GF-D8 (cell line): ENCODE data around the gene ULBP2.
"Not testable (repeated sequence)": the region's sequence is repeated elsewhere in the genome, so short reads cannot be mapped to it uniquely, and the experiment has no call there.

ENCODE experiments used
- DNase-seq: peaks from one replicate; lab custom pipeline; 2025; lab: John Stamatoyannopoulos, UW

Gene ULBP2, protein sequence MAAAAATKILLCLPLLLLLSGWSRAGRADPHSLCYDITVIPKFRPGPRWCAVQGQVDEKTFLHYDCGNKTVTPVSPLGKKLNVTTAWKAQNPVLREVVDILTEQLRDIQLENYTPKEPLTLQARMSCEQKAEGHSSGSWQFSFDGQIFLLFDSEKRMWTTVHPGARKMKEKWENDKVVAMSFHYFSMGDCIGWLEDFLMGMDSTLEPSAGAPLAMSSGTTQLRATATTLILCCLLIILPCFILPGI

DNA sequence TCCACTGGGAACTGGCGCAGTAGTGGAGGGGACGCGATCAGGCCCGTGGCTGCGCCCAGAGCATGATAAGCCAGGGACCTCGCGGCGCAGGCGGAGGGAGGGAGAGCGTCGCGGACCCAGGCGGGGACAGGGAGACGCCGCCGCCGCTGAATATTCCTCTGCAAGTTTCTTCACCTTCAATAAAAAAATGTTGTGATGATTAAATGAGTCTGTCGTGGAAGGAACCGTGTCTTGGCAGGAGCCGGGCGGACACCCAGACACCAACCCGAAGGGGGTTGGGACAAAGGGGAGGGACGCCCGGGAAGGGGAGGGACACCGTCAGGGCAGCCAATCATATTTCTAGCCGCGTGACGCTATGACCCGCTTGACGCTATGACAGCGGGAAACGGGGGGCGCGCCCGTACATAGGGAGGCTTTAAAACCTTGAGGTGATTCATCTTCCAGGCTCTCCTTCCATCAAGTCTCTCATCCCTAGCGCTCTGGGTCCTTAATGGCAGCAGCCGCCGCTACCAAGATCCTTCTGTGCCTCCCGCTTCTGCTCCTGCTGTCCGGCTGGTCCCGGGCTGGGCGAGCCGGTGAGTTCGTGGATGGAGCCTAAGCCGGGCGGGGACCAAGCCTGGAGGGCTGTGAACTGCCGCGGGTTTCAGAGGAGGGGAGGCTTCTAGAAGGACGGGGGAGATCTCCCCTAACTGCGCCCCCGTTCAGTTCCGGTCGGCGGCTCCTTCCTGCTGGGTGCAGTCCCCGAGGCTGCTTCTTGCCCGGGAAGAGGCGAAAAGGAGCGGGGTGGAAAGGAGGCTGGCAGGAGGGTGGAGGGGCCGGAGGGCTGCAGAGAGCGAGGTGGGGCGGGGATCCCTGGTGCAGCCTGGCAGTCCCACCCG, at the start of gene ULBP2:
Gene ULBP2, plus strand, starts transcription at position 432 of the 878 bp plus-strand sequence. Its CDS starts 59 bp downstream, at position 491.
- DNase-seq: no peak

DNA sequence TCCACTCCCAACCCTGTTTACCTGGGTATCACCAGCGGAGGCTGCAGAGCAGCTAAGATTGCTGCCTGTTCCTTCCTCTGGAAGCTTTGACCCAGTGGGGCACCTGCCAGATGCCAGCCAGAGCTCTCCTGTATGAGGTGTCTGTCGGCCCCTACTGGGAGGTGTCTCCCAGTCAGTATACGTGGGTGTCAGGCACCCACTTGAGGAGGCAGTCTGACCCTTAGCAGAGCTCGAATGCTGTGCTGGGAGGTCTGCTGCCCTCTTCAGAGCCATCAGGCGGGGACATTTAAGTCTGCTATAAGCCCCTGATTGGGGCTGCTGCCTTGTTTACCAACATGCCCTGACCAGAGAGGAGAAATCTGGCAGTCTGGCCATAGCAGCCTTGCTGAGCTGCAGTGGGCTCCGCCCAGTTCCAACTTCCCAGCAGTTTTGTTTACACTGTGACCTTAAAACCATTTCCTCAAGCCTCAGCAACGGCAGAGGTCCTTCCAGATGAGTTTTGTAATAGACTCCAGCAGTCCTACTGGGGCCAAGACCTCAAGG, 46.7 kb upstream of the ULBP2 start:
- no peak for DNase-seq

DNA sequence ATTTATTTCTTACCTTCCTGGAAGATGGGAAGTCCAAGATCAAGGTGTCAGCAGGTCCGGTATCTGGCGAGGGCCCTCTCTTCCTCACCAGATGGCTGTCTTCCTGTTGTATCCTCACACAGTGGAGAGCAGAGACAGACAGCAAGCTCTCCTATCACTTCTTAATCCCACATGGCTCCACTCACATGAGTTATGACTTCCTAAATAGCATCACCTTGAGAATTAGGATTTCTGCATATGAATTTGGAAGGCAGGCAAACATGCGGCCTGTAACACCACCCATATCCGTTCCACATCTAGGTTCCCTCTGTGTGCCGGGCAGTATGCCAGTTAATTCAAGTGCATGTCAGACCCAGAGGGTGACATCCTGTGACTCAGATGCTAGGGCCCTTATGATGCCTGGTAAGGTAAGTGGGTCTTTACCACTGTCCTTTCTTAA, 46.0 kb upstream of the ULBP2 start:
- no peak for DNase-seq

DNA sequence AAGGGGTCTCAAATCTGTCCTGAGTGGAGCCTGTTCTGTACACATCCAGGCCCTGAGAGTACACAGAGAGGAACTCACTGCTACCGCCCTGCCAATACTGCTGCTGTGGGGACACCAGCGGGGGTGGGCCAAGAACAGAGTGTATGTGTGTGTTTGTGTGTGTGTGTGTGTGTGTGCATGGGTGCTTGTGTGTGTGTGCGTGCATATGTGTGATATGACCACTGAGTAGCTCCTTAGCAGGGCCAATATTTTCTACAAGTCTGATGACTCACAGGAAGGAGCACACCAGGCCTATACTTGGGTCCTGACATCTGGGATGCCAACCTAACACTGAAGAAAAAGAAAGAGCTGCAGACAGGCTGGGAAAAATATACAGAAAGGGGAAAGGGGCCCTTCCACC, 45.3 kb upstream of the ULBP2 start:
- no peak for DNase-seq

DNA sequence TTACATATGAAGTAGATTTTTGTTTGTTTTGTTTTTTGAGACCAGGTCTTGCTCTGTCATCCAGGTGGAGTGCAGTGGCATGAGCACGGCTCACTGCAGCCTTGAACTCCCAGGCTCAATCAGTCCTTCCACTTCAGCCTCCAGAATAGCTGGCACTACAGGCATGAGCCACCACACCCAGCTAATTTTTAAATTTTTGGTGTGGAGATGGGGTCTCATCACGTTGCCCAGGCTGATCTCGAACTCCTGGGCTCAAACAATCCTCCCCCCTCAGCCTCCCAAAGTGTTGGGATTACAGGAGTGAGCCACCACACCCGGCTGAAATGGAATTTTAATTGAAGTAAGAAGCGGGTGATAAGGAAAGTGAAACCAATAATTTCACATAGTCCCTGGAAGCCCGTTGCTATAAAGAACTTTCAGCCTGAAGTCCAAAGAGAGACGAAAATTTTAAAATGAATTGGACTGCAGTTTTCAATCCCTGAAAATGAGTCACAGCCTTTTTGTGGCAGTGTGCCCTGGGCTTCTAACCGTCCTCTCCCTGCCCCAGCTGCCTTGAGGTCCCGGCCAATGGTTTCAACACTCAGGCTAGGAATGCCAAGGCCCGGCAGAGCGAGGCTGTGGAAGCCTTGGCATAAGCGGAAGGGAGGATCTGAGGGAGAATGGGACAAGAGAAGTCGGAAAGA, 44.7 kb upstream of the ULBP2 start:
- no peak for DNase-seq

DNA sequence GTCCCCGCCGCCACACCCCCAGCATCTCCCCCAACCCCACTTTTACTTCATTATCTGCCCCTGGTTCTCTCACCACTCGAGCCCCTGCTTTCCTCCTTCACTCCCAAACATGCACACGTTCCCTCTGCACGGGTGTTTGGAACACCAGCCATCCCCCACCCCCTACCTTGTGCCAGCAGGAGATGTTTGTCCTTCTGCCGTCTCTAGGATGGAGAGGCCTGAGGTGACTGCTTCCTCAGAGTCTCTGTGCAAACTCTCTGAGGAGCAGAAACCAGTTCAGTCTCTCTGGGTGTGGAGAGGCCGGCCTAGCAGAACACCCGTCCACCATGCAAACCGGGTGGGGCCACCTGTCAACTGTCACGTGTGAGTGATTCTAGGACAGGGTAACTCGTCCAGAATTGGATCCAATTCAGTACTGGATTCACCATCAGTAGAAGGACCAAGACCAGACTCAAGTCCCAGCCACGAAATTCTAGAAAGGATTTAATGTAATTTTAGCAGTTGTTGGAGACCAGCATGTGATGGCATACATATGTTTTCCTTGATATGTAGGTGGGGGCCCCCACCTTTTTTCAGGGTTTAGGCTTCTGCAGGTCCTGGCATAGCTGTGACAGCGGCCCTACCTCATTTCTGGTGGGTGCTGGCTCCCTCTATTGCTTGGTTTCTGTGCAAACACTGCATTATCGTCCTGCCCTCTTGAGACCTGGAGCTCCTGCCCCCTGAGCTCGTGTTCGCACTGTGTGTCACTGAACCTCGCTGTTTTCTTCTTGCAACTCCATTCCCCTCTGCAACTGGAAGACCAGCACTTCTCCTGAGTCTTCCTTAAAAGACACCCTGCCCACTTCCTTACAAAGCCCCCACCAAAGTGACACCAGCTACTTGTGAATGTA, 43.7 kb upstream of the ULBP2 start, which contains the start of gene RAET1E:
Gene RAET1E, minus strand, starts transcription at position 259 of the 890 bp plus-strand sequence. CDS start 7,212 bp downstream, outside the sequence.
- no peak for DNase-seq

DNA sequence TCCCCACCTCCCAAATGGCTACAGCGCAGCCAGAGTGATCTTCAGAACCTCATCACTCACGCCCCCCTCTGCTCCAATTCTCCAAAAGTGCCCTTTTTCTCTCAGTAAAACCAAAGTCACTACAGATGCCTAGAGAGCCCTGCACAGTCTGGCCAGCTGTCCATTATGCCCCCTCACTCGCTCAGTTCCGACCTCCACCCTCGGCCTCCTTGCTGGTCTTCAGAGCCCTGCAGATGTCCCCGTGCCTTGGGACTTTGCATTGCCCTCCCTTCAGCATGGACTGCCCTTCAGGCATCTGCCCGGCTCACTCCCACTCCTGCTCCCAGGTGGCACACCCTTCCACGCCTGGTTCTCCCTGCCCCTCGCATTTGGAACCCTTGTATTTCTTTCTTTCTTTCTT, 42.8 kb upstream of the ULBP2 start:
- no peak for DNase-seq

DNA sequence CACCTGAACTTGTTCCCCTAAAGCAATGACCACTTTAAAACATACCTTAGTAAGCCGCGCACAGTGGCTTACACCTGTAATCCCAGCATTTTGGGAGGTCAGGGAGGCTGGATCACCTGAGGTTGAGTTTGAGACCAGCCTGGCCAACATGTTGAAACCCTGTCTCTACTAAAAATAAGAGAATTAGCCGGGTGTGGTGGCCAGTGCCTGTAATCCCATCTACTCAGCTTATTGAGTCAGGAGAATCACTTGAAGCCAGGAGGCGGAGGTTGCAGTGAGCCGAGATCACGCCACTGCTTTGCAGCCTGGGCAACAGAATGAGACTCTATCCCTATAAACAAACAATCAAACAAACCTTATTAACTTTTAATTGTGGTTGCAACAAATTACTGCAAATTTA, 42.3 kb upstream of the ULBP2 start:
- DNase-seq: no peak

DNA sequence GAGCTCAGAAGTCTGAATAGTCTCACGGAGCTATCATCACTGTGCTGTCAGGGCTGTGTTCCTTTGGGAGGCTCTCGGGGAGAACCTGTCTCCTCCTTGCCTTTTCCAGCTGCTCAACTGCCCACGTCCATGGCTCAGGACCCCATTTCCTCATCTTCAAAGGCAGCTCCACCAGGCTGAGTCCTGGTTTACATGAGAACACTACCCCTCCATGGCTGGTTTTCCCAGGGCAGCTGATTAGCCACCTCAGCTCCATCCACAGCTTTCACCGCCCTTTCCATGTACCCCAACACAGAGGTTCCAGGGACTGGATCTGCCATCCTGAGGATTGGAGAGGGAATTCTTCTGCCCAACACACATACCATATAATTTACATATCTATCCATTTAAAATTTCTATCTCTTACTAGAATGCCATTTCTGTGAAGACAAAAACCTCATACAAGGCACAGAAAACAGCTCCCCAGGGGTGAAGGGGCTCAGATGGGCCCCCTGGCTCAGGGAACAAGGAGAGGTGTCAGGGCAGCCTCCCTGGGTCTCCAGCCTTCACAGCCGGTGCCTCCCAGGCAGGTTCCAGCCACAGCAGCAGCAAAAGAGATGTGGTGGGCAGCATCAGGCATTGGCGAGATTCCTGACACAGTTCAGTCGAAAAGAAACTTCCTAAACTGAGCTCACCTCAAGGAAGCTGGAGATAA, 41.7 kb upstream of the ULBP2 start:
- no peak for DNase-seq

DNA sequence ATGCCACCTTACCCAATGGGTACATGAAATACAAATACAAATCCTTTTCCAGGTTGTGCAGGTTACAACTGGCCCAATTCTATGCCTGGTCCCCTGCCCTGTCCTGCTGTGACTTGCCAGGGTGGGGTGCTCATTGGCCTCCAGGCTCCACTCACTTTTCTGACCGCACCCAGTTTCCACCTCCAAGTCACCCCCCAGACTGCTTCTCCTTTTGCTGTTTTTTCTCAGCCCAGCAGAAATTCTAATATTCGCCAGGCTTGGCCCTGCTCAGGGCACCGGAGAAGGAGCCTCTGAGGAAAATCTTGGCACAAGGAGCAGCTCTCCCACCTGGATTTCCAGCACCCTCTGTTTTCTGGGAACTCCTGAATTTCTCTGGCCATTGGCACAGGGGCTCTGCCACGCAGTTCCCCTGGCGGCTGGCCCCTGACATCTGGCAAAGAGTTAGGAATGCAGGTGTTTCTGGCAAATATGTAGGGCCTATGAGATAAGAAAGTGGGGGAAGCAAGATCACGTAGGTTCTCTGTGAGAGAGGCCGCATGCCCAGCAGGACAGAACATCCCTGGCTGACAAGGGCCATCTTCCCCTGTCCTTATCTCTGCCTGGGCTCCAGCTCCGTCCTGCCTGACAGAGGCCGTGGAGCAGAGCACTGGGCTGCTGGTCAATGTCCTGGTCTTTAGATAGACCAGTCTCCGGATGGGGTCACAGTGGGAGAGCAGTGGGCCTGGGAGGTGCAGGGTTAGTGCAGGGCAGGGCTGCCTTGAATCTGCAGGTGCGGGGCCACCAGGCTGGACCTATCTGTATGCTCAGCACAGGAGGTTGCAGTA, 41.0 kb upstream of the ULBP2 start:
- no peak for DNase-seq

DNA sequence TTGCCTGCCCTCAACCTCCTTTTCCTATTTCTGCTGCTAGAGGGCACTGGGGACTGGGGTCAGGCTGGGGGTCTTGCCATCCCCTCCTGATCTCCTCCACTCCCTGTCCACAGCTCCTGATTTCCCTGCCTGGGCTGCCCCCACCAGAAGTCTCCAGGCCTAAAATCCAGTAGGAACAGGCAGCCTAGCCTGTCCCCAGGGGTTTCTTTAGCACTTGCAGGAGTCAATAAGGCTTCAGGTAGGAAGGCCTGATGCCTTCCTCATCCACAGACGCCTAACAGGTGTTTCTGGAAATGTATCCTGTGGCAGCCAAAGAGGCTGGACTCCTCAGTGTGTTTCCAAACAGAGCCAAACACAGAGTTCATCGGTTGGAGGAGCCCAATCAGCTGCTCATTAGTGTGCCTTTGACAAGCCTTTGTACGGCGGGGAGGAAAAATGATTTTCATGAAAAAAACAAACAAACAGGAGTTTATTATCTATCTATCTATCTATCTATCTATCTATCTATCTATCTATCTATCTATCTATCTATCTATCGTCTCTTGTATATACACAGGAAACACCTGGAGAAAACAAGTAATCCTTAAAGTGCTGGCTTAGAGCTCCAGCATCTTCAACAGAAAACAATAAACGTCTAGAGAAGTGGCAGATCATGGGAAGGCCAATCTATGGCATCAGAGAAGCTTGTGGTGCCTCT, 40.2 kb upstream of the ULBP2 start:
- no peak for DNase-seq

DNA sequence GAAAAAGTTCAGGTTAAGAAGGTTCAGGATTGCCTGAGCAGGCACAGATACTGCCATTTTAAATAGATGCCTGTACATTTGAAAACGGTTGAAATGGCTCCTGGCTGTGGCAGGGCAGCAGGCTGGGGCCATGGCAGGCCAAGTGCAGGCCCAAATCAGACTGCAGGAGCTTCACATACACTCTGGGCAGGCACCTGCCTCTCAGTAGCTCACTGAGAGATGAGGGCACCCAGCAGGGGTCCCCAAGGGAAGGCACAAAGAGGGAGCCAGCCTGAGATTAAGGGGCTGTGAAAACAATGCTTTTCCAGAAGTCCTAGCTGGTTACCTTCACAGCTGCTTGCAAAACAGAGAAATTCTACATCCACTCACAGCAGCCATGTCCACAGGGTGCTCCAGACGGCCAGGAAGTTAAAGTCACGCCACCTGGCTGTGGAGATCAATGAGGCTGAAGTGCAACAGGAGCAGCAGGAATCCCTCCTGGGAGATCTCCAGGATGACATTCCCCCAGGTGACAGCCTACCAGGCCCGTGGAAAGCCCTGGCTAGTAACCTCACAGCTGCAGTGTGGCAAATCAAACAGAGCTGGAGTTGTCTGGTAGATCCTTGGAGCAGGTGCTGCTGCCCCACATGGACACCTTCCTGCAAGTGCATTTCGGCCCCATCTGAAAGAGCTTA, 37.7 kb upstream of the ULBP2 start:
- DNase-seq: no peak

DNA sequence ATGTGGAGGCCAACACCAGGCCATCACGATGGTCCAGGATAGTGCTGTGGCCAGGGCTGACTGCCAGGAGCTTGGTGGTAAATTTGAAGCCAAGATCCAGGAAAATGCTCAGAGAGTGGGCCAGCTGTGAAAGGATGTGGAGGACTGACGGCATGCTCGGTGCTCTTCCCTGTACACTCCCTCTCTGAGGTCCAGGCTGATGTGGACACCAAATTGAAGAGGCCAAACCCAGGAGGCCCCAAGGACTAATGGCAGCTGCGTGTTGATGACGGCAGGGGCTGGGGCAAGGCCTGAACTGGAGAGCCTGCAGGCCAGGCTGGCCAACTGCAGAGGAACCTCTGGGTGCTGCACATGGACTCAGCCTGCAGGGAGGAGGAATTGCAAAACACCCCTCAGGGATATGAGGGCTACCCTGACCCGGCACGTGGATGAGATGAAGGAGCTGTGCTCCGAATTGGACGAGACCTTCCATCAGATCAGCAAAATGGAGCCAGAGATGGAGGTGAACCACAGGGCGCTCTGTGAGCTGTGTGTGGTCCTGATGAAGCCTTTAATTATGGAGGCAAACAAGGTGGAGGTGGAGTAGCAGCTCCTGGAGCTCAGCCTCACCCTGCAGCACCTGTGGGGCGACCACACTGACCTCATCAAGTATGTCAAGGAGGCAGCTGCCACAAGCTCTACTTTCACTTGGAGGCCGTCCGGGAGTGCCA, 37.0 kb upstream of the ULBP2 start:
- no peak for DNase-seq

DNA sequence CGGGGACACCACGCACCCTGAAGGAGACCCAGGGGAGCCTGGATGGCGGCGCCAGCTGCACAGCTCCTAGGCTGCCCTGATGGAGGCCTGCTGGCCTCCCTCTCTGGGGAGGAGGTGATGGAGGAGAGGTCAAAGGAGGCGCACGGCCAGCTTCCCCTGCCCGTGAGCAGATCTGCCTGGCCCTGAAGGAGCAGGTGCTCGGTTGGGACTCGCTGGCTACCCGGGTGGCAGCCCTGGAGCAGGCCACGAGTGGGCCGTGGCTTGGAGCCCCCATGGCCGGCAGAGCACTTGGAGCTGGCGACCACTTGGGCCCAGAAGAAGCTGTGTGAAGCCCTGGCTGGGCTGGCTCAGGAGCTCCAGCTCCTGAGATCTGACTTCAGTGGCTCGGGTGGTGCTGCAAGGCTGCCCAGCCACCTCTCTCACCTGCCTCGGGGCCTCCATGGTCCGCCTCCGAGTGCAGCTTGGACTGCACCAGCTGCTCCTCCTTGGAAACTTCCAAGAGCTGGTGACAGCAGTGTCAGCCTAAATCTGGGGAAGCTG, 36.4 kb upstream of the ULBP2 start:
- no peak for DNase-seq

DNA sequence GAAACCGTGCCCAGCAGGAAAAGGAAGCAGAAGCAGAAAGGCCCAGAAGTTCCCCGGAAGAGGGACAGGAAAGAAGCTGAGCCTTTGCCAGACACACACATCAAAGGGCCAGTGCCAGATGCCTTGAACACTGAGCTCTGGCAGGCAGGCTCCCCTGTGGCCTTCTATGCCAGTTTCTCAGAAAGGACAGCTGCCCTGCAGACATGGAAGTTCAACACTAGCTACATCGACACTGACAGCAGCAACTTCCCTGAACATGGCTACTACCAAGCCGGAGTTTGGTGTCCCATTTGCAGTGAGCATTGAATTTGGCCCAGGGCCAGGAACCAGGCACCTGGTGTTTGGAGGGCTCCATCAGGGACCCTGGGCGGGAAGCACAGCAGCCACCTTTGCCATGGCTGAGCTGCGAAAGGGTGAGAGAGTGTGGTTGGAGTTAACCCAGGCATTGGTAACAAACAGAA, 35.9 kb upstream of the ULBP2 start:
- no peak for DNase-seq

DNA sequence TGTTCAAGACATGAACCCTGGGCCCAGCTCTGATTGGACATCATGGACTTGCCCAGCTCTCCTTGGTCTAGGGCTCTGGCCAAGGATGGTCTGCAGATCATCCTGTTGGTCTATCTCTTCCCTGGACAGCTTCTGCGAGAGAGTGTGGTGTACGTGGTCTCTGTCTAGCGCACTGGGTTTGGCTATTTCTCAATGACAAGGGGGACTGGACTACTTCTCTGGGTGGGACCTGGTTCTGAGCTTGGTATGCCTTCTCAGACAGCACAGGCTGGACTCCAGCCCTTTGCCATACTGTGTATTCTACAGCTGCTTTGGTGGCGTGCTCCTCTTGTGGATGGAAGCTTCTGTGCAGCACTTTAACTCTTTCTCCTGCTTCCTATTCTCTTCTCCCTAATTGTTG, 35.4 kb upstream of the ULBP2 start:
- no peak for DNase-seq

DNA sequence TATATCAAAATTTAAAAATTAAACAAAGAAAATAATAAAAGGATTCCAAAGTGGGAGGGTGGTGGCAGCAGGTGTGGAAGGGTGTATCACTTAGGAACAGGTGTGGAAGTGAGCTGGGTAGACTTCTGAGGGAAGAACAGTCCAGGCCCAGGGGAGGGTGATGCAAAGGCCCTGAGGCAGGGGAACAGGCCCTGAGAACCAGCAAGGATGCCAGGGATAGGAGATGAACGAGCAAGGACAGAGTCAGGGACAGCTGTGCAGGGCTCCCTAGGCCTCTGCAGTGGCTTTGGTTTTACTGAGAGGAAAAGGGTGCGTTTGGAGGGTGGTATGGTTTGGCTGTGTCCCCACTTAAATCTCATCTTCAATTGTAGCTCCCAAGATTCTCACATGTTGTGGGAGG, 34.5 kb upstream of the ULBP2 start:
- no peak for DNase-seq

DNA sequence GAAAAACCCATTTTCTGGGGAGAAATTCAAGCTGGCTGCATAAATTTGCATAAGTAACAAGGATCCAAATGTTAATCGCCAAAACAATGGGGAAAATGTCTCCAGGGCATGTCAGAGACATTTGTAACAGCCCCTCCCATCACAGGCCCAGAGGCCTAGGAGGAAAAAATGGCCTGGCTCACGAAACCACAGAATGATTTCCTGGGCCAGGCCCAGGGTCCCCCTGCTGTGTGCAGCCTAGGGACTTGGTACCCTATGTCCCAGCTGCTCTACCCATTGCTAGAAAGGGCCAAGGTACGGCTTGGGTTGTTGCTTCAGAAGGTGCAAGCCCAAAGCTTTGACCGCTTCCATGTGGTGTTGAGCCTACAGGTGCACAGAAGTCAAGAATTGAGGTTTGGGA, 33.3 kb upstream of the ULBP2 start:
- not testable (repeated sequence) for DNase-seq
